Stimulated activated naive CD8-positive, alpha-beta T cell treated with anti-CD3 and anti-CD28 coated beads, Interleukin-15, Interleukin-2, amounts not matched to agents 100 ng/mL and 50 ng/mL, for 24 hours (primary cell): ENCODE data around the gene AVEN.

Experiments
- H3K27ac Mint-ChIP-seq: one replicate; pipeline ENCODE4 v1.8.0; 2021; ENCODE audit warnings: mild to moderate bottlenecking, mixed read lengths
- H3K27me3 Mint-ChIP-seq: one replicate; pipeline ENCODE4 v1.8.0; 2021; ENCODE audit warnings: mixed read lengths
- H3K36me3 Mint-ChIP-seq: one replicate; pipeline ENCODE4 v1.8.0; 2021; ENCODE audit warnings: low read depth, mixed read lengths
- H3K4me1 Mint-ChIP-seq: one replicate; pipeline ENCODE4 v1.8.0; 2021; ENCODE audit warnings: low read depth, mixed read lengths
- H3K4me3 Mint-ChIP-seq: one replicate; pipeline ENCODE4 v1.8.0; 2021; ENCODE audit warnings: mild to moderate bottlenecking, mixed read lengths
- H3K9me3 Mint-ChIP-seq: one replicate; pipeline ENCODE4 v1.8.0; 2021; ENCODE audit warnings: mixed read lengths

AVEN gene

GRCh38 chr15:33982516-33982915 is 56.5 kb downstream of the AVEN start:
- Mint-ChIP-seq H3K4me1 (no peaks in the 10 kb centered on the region), H3K9me3 (no peaks in the 10 kb centered on the region), H3K27me3 (no peaks in the 10 kb centered on the region), H3K27ac (no peak overlapping the region), H3K36me3 (peaks cover 11% of the 10 kb centered on the region), H3K4me3 (no peak overlapping the region)

GRCh38 chr15:33980159-33980558 is 58.8 kb downstream of the AVEN start:
- no peaks in the 10 kb centered on the region for H3K9me3 Mint-ChIP-seq
- H3K4me1 Mint-ChIP-seq: no peaks in the 10 kb centered on the region
- H3K4me3 Mint-ChIP-seq: no peak overlapping the region
- H3K27me3 Mint-ChIP-seq: no peaks in the 10 kb centered on the region
- H3K36me3 Mint-ChIP-seq: peaks cover 11% of the 10 kb centered on the region
- H3K27ac Mint-ChIP-seq: no peak overlapping the region

- Mint-ChIP-seq H3K27me3 (no peaks in the 10 kb centered on the region), H3K4me1 (no peaks in the 10 kb centered on the region), H3K4me3 (no peak overlapping the region), H3K9me3 (no peaks in the 10 kb centered on the region), H3K36me3 (no peaks in the 10 kb centered on the region), H3K27ac (no peak overlapping the region)
These were observed 63.9 kb downstream of the AVEN start for GRCh38 chr15:33975022-33975565.

- H3K36me3 Mint-ChIP-seq: peaks cover 3% of the 10 kb centered on the region
- no peaks in the 10 kb centered on the region for H3K9me3 Mint-ChIP-seq
- no peak overlapping the region for H3K27ac Mint-ChIP-seq
- H3K4me3 Mint-ChIP-seq: no peak overlapping the region
- H3K4me1 Mint-ChIP-seq: no peaks in the 10 kb centered on the region
- H3K27me3 Mint-ChIP-seq: peaks cover 3% of the 10 kb centered on the region
These were observed 67.2 kb downstream of the AVEN start for GRCh38 chr15:33971811-33972210.

- H3K9me3 Mint-ChIP-seq: no peaks in the 10 kb centered on the region
These were observed 70.2 kb downstream of the AVEN start for GRCh38 chr15:33968821-33969220.

GRCh38 chr15:33968224-33968623 is 70.8 kb downstream of the AVEN start, which contains the start of gene CHRM5:
Gene CHRM5 (plus strand): TSS chr15:33968497. CDS start chr15:34062718, 94,221 bp downstream.
- H3K4me1 Mint-ChIP-seq: no peaks in the 10 kb centered on the region
- no peak within 1 kb of the TSS for H3K4me3 Mint-ChIP-seq
- H3K27me3 Mint-ChIP-seq: peaks cover 3% of the 10 kb centered on the region
- H3K9me3 Mint-ChIP-seq: no peaks in the 10 kb centered on the region
- H3K27ac Mint-ChIP-seq: no peak within 1 kb of the TSS
- peaks cover 3% of the 10 kb centered on the region for H3K36me3 Mint-ChIP-seq

More at GRCh38 chr15:33968821-33969220, 70.2 kb downstream of the AVEN start:
- Mint-ChIP-seq H3K4me3 (no peak overlapping the region), H3K27me3 (peaks cover 3% of the 10 kb centered on the region), H3K36me3 (peaks cover 3% of the 10 kb centered on the region), H3K4me1 (no peaks in the 10 kb centered on the region), H3K27ac (no peak overlapping the region)

GRCh38 chr15:33964665-33965040 is 74.4 kb downstream of the AVEN start:
- Mint-ChIP-seq H3K27ac (no peak overlapping the region), H3K4me1 (peaks cover 5% of the 10 kb centered on the region), H3K36me3 (peaks cover 3% of the 10 kb centered on the region), H3K9me3 (no peaks in the 10 kb centered on the region), H3K27me3 (peaks cover 3% of the 10 kb centered on the region), H3K4me3 (no peak overlapping the region)

GRCh38 chr15:33963831-33964664 is 75.0 kb downstream of the AVEN start:
- Mint-ChIP-seq H3K9me3 (no peaks in the 10 kb centered on the region), H3K27me3 (peaks cover 3% of the 10 kb centered on the region), H3K4me1 (peaks cover 5% of the 10 kb centered on the region), H3K27ac (no peak overlapping the region), H3K36me3 (peaks cover 3% of the 10 kb centered on the region), H3K4me3 (no peak overlapping the region)

- Mint-ChIP-seq H3K36me3 (no peaks in the 10 kb centered on the region), H3K27ac (no peak overlapping the region), H3K4me1 (peaks cover 11% of the 10 kb centered on the region), H3K4me3 (no peak overlapping the region), H3K27me3 (no peaks in the 10 kb centered on the region), H3K9me3 (no peaks in the 10 kb centered on the region)
These were observed 78.5 kb downstream of the AVEN start for GRCh38 chr15:33960549-33960935.

- H3K4me1 Mint-ChIP-seq: peaks cover 11% of the 10 kb centered on the region
- no peak overlapping the region for H3K4me3 Mint-ChIP-seq
- no peaks in the 10 kb centered on the region for H3K27me3 Mint-ChIP-seq
These were observed 79.0 kb downstream of the AVEN start for GRCh38 chr15:33959844-33960548.

GRCh38 chr15:33956397-33956796 is 82.6 kb downstream of the AVEN start:
- Mint-ChIP-seq H3K27ac (no peak overlapping the region), H3K36me3 (no peaks in the 10 kb centered on the region), H3K4me1 (peaks cover 5% of the 10 kb centered on the region), H3K9me3 (no peaks in the 10 kb centered on the region), H3K4me3 (no peak overlapping the region), H3K27me3 (no peaks in the 10 kb centered on the region)

More at GRCh38 chr15:33959844-33960548, 79.0 kb downstream of the AVEN start:
- Mint-ChIP-seq H3K36me3 (no peaks in the 10 kb centered on the region), H3K9me3 (no peaks in the 10 kb centered on the region), H3K27ac (no peak overlapping the region)

- H3K36me3 Mint-ChIP-seq: no peaks in the 10 kb centered on the region
- no peaks in the 10 kb centered on the region for H3K27me3 Mint-ChIP-seq
- no peak overlapping the region for H3K27ac Mint-ChIP-seq
- peaks cover 5% of the 10 kb centered on the region for H3K4me1 Mint-ChIP-seq
- no peak overlapping the region for H3K4me3 Mint-ChIP-seq
- no peaks in the 10 kb centered on the region for H3K9me3 Mint-ChIP-seq
These were observed 83.1 kb downstream of the AVEN start for GRCh38 chr15:33955945-33956344.

GRCh38 chr15:33946152-33946551 is 92.9 kb downstream of the AVEN start:
- no peaks in the 10 kb centered on the region for H3K27me3 Mint-ChIP-seq
- H3K36me3 Mint-ChIP-seq: peaks cover 4% of the 10 kb centered on the region
- H3K9me3 Mint-ChIP-seq: no peaks in the 10 kb centered on the region
- H3K4me1 Mint-ChIP-seq: no peaks in the 10 kb centered on the region
- no peak overlapping the region for H3K27ac Mint-ChIP-seq
- no peak overlapping the region for H3K4me3 Mint-ChIP-seq

GRCh38 chr15:33941279-33942063 is 97.5 kb downstream of the AVEN start:
- Mint-ChIP-seq H3K27me3 (no peaks in the 10 kb centered on the region), H3K4me1 (no peaks in the 10 kb centered on the region), H3K9me3 (no peaks in the 10 kb centered on the region), H3K4me3 (no peak overlapping the region), H3K27ac (no peak overlapping the region), H3K36me3 (peaks cover 4% of the 10 kb centered on the region)
